Measurements from ENCODE around the gene BZW2.
A peak's percentile ranks its signal among the peaks of the same experiment; 100 is the strongest.

BZW2 gene

GRCh38 chr7:16726189-16726588, 80.2 kb downstream of the BZW2 start:
- DNase-seq: no peak

GRCh38 chr7:16727736-16728135, 81.8 kb downstream of the BZW2 start:
- no peak for DNase-seq

- DNase-seq: no peak
Measured at GRCh38 chr7:16728811-16729210, 82.8 kb downstream of the BZW2 start.

GRCh38 chr7:16729541-16729940, 83.6 kb downstream of the BZW2 start:
- no peak for DNase-seq

GRCh38 chr7:16730937-16731336, 85.0 kb downstream of the BZW2 start:
- DNase-seq: no peak

GRCh38 chr7:16732828-16733227, 86.8 kb downstream of the BZW2 start:
- DNase-seq: no peak

- DNase-seq: no peak
Measured at GRCh38 chr7:16734148-16734726, 88.3 kb downstream of the BZW2 start.

GRCh38 chr7:16735020-16735419, 89.0 kb downstream of the BZW2 start:
- DNase-seq: no peak

GRCh38 chr7:16738011-16738688, 92.2 kb downstream of the BZW2 start:
- no peak for DNase-seq

GRCh38 chr7:16739863-16740622, 94.1 kb downstream of the BZW2 start:
- DNase-seq: no peak

- no peak for DNase-seq
Measured at GRCh38 chr7:16740623-16740953, 94.6 kb downstream of the BZW2 start.

- DNase-seq: no peak
Measured at GRCh38 chr7:16740996-16741395, 95.0 kb downstream of the BZW2 start.

GRCh38 chr7:16741676-16742075, 95.7 kb downstream of the BZW2 start:
- no peak for DNase-seq

GRCh38 chr7:16742547-16742946, 96.6 kb downstream of the BZW2 start:
- DNase-seq: no peak

- DNase-seq: no peak
Measured at GRCh38 chr7:16743236-16743635, 97.3 kb downstream of the BZW2 start.

GRCh38 chr7:16744518-16745250, 98.7 kb downstream of the BZW2 start:
- no peak for DNase-seq

GRCh38 chr7:16745645-16746044, 99.7 kb downstream of the BZW2 start:
- no peak for DNase-seq

- no peak for DNase-seq
Measured at GRCh38 chr7:16747102-16747501, 101.1 kb downstream of the BZW2 start.

- DNase-seq: peak; percentile 80
Measured at GRCh38 chr7:16753102-16753931, 107.3 kb downstream of the BZW2 start, which contains the start of gene TSPAN13. Gene TSPAN13, plus strand, starts transcription at chr7:16753755. Its CDS starts 213 bp downstream, at chr7:16753968.

GRCh38 chr7:16753932-16754855, 108.2 kb downstream of the BZW2 start:
- DNase-seq: peak; percentile 44

GRCh38 chr7:16754856-16755317, 108.9 kb downstream of the BZW2 start:
- no peak for DNase-seq
